AG04450 (cell line): ENCODE data around the gene PCDHGB4. TPM values are rescaled to one million over a fixed set of nuclear protein-coding genes. Genes with fewer than 3 reads are reported as not detected.
"Not testable (repeated sequence)": the region's sequence is repeated elsewhere in the genome, so short reads cannot be mapped to it uniquely, and the experiment has no call there.

Experiments used
- CTCF ChIA-PET: fragments of 300-600, 350-600 bp; formaldehyde crosslinking; extraction: SDS; loops from one replicate; lab custom pipeline; 2022; ENCODE audit warnings: antibody characterized with exemption, inconsistent platforms; lab: Charles Lee
- POLR2A ChIA-PET: fragments of 350-600 bp; formaldehyde crosslinking; extraction: SDS; loops from one replicate; lab custom pipeline; 2021; ENCODE audit warnings: antibody characterized with exemption, inconsistent platforms; lab: Yijun Ruan, JAX
- DNase-seq: peaks from one replicate; pipeline ENCODE4 v3.0.0-alpha.2; 2011; ENCODE audit warnings: low read depth, low spot score
- H3K27ac ChIP-seq: one replicate; pipeline ENCODE4 v1.5.1; 2012; ENCODE audit warnings: low read depth, low read length, control low read depth
- H3K27me3 ChIP-seq: one replicate; pipeline ENCODE4 v1.6.0; 2012; ENCODE audit warnings: low read length; ENCODE audit not compliant: control insufficient read depth, insufficient read depth
- H3K4me3 ChIP-seq: 2 replicates; pipeline ENCODE4 v1.5.1; 2011; ENCODE audit warnings: mild to moderate bottlenecking, low read depth, low read length, control low read depth
- H3K9me3 ChIP-seq: 2 replicates; pipeline ENCODE4 v1.5.1; 2012; ENCODE audit warnings: low read length; ENCODE audit not compliant: control insufficient read depth, insufficient read depth
- CTCF ChIP-seq: IDR thresholded peaks from 2 replicates; pipeline ENCODE4 v1.5.1; 2011; ENCODE audit warnings: low read depth, low read length, control low read depth, inconsistent platforms
- polyA minus RNA-seq: library from RNA; depleted of rRNA, polyadenylated mRNA; stranded (reverse); fragments of >200 nt; gene quantifications from 2 replicates; pipeline ENCODE4 v1.2.3, GENCODE V29; 2011; rRNA and poly(A)+ RNA removed
- polyA plus RNA-seq: library from polyadenylated mRNA; depleted of rRNA; stranded (reverse); fragments of >200 nt; gene quantifications from 2 replicates; pipeline ENCODE4 v1.2.3, GENCODE V29; 2011; rRNA removed

PCDHGB4 gene
- polyA plus RNA-seq (10.3 and 10.9 TPM in 2 replicates), polyA minus RNA-seq (19.4 and 19.9 TPM in 2 replicates)

DNA sequence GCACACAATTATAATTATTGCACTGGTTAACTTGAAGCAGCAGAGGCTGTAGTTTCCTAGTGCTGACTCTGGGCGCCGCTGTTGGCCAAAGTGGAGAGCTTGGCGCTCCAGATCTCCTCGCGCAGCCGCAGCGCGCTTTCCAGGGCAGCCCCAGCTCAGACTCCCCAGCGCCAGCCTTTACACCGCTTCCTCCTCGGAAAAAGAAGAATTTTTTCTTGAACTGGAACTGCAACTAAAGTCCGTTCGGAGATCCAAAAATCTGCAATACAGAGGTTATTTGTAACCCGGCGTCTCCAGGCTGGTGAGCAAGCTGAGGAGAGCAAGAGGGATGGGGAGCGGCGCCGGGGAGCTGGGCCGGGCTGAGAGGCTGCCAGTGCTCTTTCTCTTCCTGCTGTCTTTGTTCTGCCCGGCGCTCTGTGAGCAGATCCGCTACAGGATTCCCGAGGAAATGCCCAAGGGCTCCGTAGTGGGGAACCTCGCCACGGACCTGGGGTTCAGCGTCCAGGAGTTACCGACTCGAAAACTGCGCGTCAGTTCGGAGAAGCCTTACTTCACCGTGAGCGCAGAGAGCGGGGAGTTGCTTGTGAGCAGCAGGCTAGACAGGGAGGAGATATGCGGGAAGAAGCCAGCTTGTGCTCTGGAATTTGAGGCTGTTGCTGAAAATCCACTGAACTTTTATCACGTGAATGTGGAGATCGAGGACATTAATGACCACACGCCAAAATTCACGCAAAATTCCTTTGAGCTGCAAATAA is at the start of gene PCDHGB4:
Gene PCDHGB4 (plus strand): TSS at position 142 of the 755 bp plus-strand sequence. CDS start 187 bp downstream, at position 329.
- POLR2A ChIA-PET, H3K27me3 ChIP-seq, DNase-seq, H3K27ac ChIP-seq: not testable (repeated sequence)
- peaks cover 56% of the 10 kb centered on the region for H3K9me3 ChIP-seq
- CTCF ChIA-PET, result interaction anchor here (0.7 to 4.8 kb wide), 3 partner anchors 57 to 176 kb away, joined by 3 to 20 read pairs (median 16); partner anchors contain the start of gene PCDHGA1
- TF ChIP-seq CTCF, result peak; percentile 43
- peak within 1 kb of the TSS; percentile 31; the same call in 1 of the 2 replicates for H3K4me3 ChIP-seq

- peak; percentile 57 for TF ChIP-seq CTCF
- POLR2A ChIA-PET, result interaction anchor here (1.2 kb wide), 1 partner anchor 18 kb away, joined by 3 read pairs; the partner anchor contains the start of gene TAF7
- DNase-seq, result no peak
- Histone ChIP-seq H3K27me3 (peaks cover 6% of the 10 kb centered on the region), H3K9me3 (peaks cover 34% of the 10 kb centered on the region), H3K4me3 (peak within 1 kb of the TSS; percentile 51), H3K27ac (no peak within 1 kb of the TSS)
- CTCF ChIA-PET, result interaction anchor here (0.6 to 3.0 kb wide), 24 partner anchors 8 to 252 kb away, joined by 3 to 57 read pairs (median 4); partner anchors contain the start of genes PCDHGA1, PCDHGA10, PCDHGB1 and PCDHGB3
Measured at GRCh38 chr5:141338538-141339306, 48.8 kb upstream of the PCDHGB4 start, which contains the start of gene PCDHGA2. PCDHGA2 (plus strand) TSS chr5:141338760.

GRCh38 chr5:141340781-141341354 is 46.6 kb upstream of the PCDHGB4 start:
- H3K27me3 ChIP-seq, DNase-seq, POLR2A ChIA-PET, H3K27ac ChIP-seq, H3K4me3 ChIP-seq: not testable (repeated sequence)
- CTCF ChIA-PET, result interaction anchor here (4.5 kb wide), 1 partner anchor 223 kb away, joined by 18 read pairs; no protein-coding TSS in a partner anchor
- peaks cover 50% of the 10 kb centered on the region for H3K9me3 ChIP-seq

GRCh38 chr5:141342773-141343172 is 44.7 kb upstream of the PCDHGB4 start:
- Histone ChIP-seq H3K9me3 (peaks cover 55% of the 10 kb centered on the region), H3K4me3 (no peak overlapping the region), H3K27me3 (peaks cover 6% of the 10 kb centered on the region), H3K27ac (no peak overlapping the region)
- ChIA-PET CTCF (interaction anchor here (0.7 to 4.5 kb wide), 7 partner anchors 11 to 224 kb away, joined by 3 to 18 read pairs (median 5); partner anchors contain the start of gene PCDHGA1), POLR2A (no interaction called here)
- no peak for TF ChIP-seq CTCF
- no peak for DNase-seq
